HG03064 (cell line): ENCODE results near the gene KBTBD7.

Experiments used
- ATAC-seq: cut with Tn5 transposase; IDR thresholded peaks from one replicate; pipeline ENCODE4 v1.9.1; 2021; ENCODE audit warnings: low read depth; ENCODE audit not compliant: unreplicated experiment

KBTBD7 gene, protein sequence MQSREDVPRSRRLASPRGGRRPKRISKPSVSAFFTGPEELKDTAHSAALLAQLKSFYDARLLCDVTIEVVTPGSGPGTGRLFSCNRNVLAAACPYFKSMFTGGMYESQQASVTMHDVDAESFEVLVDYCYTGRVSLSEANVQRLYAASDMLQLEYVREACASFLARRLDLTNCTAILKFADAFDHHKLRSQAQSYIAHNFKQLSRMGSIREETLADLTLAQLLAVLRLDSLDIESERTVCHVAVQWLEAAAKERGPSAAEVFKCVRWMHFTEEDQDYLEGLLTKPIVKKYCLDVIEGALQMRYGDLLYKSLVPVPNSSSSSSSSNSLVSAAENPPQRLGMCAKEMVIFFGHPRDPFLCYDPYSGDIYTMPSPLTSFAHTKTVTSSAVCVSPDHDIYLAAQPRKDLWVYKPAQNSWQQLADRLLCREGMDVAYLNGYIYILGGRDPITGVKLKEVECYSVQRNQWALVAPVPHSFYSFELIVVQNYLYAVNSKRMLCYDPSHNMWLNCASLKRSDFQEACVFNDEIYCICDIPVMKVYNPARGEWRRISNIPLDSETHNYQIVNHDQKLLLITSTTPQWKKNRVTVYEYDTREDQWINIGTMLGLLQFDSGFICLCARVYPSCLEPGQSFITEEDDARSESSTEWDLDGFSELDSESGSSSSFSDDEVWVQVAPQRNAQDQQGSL

DNA sequence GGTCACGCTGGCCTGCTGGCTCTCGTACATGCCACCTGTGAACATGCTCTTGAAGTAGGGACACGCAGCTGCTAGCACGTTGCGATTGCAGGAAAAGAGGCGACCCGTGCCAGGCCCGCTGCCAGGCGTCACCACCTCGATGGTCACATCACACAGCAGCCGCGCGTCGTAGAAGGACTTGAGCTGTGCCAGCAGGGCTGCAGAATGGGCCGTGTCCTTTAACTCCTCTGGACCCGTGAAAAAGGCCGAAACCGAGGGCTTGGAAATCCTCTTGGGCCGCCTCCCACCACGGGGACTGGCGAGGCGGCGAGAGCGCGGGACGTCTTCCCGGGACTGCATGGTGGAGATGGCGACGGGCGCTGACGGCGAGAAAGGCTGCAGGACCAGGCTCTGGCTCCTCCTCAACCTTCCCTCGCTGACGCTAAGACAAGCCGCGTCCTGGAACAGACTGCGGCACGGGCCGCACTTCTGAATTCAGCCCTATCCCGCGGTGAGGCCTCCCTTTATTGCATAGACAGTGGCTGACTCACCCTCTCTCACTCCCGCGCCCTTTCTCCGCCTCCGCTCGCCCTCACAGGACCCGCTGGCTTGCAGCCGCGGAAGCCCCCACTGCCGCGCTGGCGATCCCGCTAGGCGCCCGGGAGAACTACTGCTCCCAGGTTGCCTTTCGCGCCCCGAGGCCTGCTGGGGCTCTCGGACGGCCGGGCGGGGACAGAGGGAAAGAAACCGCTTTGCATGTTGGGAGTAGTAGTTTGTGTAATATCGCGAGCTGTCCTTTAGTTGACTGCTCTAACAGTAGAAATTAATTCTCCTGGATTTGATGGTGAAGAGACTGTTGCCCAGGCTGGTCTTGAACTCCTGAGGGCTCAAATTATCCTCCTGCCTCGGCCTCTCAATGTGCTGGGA lies at the start of gene KBTBD7:
TSS of gene KBTBD7 (minus strand) at position 651 of the 906 bp plus-strand sequence. CDS start at position 339, 312 bp downstream.
- ATAC-seq = peak; percentile 94

DNA sequence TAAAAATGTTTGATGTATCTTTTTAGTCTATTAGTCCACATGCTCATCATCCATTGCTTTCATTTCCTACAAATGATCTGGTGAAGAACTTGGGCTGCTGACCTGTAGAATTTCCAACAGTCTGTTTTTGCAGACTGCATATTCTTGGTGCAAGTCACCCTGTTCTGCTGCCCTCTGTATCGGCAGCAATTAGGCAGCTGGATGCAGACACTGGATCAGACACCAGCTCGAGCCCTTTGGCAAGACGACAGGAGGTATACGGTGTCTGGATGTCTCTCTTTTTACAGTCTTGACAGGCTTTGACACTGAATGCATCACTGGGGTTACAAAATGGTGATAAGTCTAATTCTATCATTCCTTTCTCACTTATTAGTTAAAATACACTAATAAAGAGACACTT lies 47.3 kb upstream of the KBTBD7 start:
- ATAC-seq = no peak

DNA sequence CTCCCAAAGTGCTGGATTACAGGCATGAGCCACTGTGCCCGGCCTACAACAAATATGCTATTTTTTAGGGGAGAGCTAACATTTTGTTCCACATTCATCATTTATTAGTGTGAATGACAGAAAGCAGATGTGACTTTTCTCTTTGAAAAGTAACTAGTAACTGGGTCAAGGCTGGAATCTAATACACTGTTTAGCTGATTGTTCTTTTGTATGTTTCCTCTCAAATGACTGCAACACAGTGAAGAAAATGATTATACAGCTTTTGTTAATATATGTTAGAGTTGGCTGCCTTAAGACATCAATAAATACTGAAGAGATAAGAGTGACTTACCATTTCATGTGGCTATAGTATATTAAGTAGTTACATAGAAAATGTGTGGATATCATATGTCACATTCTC lies 42.0 kb upstream of the KBTBD7 start:
- ATAC-seq = no peak

DNA sequence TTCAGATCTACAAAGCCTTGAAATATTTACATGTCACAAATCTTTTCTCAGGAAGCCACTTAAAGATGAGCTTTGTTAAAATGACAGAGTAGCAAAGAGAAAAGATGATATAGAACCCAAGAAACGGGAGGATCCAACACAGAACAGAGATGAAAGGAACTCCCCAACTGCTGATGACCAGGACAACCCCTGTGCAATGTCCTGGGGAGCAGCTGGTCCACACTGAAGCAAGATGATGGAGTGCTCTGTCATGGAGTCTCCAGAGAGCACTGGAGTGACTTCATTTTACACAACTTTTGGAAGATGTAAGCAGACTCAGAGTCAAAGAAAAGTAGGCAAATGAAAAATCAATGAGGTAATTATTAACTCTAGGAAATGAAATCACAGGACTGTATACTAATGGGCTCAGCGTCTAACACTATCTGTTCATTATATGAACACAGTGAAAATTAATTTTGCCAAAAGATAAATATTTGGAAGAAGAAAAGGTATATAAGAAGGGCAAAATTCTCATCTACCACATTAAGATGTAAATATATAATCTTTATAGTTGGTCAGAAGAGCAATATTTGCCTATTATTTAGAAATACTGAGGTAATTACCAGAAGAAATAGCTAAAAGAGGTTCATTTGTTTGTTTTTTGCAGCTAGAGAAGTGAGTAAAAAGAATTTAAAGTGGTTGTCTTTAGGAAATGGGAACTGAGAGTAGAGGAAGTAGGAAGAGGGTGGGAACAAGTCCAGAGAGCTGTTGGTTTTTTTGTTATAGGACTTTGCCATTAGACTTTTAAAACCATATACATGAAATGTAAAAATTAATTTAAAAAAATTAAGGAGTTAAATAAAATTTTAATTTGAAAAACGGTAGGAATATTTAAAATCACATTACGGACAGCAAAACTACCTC lies 38.5 kb upstream of the KBTBD7 start:
- ATAC-seq = no peak

DNA sequence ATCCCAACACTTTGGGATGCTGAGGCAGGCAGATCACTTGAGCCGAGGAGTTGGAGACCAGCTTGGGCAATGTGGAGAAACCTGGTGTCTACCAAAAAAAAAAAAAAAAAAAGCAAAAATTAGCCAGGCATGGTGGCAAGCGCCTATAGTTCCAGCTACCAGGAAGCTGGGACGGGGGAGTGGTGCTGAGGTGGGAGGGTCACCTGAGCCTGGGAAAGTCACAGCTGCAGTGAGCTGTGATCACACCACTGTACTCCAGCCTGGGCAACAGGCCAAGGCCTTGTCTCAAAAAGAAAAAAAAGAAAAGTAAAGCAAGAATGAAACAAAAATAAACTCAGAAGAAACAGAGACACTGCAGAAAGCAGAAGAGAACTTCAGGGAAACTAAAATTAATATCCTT lies 37.4 kb upstream of the KBTBD7 start:
- peak; percentile 76 for ATAC-seq

DNA sequence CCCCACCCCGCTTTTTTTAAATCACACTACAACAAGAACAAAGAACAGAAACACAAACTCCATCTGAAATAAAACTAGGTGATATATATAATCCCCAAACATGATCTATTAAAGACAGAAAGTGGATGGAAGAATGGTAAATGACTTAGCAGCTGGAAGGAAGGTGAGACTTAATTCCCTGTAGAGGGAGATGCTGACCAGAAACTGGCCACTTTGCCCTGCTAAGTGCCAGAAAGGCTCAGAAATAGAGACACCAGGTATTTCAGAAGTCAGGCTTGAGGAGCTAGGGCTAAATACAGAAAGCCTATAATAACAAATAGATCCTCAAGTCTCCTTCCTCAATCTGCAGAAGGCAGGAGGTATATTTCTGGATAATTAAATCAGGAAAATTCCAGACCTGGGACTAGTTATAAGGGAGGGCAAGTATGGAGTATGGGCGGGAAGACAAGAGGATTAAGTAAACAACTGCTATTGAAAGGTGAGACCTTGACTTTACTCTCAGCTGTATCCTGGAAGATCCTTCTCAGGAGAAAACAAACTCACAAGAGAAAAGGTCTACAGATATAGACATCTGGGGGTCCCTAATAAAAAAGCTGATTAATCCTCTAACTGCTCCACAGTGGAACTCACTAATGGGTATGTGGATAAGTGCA lies 36.8 kb upstream of the KBTBD7 start:
- ATAC-seq = no peak

DNA sequence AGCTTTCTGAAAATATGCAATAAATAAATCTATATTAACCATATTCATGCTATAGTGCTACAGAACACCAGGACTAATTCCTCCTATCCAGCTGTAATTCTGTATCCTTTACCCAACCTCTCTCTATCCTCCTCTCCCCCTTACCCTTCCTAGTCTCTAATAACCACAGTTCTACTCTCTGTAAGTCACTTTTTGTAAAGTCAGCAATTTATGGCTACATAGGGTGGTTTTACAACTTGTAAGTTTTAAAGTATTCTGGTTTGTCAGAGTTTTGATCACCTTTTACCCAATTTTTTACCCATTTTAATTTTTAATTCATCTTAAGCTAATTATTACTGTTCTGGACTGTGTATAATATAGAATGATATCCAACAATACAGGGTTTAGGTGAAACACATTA lies 35.0 kb upstream of the KBTBD7 start:
- no peak for ATAC-seq

DNA sequence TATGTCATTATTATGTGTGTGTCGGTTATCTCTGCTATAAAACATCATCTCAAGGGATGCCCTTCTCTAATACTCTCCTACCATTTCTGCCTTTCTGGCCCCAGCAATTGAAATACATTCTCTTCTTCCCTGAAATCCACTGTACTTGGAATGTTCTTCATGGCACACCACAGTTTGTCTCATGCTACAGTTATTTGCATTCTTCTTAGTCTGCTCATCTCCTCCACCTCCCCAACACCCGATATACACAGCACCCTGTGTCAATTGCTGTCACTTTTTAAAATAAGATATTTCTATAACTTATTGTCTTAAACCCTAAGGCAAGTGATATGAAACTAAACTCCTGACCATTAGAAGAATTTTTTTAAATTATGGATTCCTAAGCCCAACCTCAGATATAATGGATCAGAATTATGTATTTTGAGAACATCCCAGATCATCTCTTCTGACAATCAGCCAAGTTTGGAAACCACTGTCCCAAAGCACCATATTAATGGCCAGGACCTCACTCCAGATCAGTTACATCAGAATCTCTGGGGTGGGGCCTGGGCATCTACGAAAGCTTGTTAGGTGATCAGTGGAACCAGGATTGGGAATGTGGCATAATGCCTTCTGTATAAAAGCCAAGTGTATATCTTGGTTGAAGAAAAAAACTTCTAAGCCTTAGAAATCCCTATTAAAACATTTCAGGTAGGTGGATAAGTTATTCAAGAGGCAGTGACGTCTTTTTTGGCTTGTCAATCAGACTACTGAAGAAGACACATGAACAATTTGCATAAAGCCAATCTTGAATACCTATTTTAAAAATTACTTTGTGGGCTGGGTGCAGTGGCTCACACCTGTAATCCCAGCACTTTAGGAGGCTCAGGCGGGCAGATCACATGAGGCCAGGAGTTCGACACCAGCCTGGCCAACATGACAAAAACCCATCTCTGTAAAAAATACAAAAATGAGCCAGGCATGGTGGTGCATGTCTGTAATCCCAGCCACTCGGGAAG lies 30.0 kb upstream of the KBTBD7 start:
- ATAC-seq = no peak

DNA sequence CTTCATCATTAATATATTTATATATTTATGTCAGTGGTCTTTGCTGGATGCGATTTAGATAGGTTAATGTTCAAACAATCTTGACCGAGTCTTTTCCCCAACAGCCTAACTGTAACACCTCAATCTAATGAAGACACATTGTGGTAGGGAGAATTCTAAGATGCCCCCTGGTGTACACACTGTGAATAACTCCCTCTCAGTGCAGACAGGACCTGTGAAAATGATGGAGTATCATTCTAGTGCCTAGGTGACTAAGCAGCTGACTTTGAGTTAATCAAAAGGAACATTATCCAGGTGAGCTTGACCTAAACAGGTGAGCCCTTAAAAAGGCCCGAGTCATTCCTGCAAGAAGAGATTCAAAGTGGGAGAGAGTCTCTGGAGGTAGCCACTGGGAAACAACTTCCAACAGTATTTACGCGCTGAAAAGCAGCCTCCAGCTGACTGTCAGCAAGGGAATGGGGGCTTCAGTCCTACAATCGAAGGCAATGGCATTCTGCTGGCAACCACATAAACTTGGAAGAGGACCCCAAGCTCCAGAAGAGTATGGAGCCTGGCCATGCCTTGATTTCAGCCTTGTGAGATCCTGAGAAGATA lies 28.0 kb upstream of the KBTBD7 start:
- ATAC-seq = no peak

DNA sequence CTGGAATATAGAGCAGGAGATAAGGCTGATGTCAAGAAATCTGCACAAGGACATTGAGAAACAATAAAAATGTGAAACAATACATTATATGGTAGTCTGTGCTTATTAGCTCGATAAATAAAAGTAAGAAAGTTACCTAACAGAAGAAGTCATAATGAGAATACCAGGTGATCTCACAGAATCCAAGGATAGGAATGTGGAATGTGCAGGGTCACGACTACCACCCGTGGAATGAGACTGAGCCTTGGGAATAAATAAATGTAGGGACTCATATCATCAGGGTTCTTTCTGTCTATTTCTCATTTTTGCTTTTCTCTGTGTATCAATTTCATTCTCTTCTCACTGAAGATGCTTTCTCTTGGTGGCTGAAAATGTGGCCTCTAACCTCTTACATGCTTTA lies 26.0 kb upstream of the KBTBD7 start:
- no peak for ATAC-seq

DNA sequence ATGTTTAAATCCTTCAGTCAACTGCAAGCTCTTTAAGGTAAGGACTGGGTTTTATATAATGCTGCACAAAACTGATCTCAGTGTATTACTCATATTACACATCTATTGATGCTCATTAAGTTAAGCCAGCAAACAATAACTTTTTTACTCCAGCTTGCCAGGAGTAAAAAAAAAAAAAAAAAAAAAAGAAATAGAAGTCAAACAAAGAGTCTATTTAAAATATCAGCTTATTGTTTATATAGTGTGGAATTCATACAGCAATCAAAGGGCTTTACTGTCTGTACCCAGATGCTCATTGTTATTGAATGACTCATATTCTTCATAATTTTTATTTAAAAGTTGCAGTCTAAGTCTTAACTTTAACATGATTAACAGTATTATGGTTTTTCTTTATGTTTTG lies 21.8 kb upstream of the KBTBD7 start:
- ATAC-seq = no peak

DNA sequence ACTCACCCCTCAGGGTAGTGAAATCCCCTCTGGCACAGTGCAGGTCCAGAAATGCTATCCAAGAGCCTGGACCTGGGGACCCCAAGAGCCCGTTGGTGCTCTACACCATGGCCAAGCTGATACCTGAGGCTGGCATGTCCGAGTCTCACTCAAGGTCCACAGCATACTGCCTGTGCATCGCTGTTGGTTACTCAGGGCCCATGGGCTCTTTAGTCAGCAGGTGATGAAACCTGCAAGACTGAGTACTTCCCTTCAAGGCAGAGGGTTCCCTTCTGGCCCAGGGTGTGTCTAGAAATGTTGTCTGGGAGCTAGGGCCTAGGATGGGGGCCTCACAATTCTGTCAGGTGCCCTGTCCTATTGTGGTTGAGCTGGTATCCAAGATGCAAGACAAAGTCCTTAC lies 19.6 kb upstream of the KBTBD7 start:
- no peak for ATAC-seq

DNA sequence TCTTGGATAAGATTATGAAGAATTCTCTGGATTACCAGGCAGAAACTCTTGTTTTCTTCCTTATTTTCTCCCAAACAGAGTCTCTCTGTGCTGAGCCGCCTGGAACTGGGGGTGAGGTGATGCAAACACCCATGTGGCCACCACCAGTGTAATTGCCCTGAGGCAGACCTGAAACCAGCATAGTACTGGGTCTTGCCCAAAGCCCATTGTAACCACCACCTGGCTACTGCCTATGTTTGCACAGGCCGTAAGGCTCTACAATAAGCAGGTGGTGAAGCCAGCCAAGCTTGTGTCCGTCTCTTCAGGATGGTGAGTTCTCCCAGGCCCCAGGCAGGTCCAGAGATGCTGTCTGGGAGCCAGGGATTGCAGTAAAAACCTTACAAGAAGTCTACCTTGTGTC lies 18.9 kb upstream of the KBTBD7 start:
- no peak for ATAC-seq

DNA sequence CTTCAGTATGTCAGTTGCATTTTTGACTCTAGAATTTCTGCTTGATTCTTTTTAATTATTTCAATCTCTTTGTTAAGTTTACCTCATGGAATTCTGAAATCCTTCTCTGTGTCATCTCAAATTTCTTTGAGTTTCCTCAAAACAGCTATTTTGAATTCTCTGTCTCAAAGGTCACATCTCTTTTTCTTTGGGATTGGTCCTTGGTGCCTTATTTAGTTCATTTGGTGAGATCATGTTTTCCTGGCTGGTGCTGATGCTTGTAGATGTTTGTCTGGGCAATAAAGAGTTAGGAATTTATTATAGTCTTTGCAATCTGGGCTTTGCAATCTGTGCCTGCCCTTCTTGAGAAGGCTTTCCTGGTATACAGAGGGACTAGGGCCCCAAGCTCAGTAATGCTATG lies 18.5 kb upstream of the KBTBD7 start:
- no peak for ATAC-seq

DNA sequence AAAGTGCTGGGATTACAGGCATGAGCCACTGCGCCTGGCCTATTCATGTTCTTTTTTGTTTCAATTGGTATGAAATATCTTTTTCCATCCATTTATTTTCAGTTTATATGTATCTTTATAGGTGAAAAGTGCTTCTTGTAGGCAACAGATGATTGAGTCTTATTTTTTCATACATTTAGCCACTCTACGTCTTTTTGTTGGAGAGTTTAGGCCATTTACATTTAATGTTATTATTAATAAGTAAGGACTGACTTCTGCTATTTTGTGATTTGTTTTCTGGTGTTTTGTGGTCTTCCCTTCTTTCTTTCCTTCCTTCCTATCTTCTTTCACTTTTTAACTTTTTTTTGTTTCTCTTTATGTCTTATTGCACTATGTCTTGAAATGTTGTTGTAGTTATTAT lies 16.7 kb upstream of the KBTBD7 start:
- ATAC-seq = no peak

DNA sequence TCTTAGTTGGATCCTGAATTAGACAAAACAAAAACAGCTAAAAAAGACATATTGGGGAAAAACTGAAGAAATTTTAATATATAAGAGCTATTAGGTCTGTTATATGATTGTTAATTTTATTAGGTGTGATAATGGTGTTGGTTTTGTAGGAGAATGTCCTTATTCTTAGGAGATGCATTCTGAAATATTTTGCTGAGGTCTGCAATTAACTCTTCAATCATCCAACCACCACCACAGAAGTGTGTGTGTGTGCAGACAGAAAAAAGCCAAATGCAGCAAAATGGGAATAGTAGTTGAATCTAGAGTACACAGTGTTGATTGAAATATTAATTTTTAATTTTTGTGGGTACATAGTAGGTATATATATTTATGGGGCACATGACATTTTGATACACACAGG lies 12.1 kb upstream of the KBTBD7 start:
- no peak for ATAC-seq

DNA sequence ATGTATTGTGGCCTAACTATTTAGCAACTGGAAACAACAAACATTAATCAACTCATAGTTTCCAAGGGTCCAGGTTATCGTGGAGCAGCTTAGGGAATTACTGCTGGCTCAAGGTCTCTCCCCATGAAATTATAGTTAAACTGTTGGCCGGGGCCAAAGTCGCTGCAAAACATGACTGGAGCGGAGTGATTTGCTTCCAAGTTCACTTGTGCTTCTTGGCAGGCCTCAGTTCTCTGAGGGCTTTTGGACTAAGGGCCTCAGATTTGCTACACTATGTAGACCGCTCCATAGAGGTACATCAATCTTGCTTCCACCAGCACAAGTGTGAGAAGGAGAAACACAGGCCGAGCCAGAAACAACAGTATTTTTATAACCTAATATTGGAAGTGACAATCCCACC lies 9.4 kb upstream of the KBTBD7 start:
- no peak for ATAC-seq

DNA sequence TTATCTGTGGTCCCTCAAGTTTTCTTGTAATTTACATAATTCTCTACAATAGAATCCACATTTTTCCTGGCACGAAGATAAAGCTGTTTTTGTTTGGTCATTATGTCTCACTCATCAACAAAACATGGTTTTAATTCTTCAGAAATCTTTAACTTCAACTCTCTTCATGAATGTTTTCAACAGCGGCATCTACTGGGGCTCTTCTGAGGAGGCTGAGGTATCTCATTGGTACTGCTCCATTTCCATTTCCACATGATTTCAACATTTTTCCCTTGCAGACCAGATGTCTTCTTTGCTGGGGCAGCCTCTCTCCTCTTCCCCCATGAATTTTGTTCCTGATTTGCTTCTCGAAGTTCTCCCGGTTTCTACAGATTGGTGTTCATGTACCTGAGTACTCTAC lies 5.8 kb upstream of the KBTBD7 start:
- ATAC-seq = no peak
